Caco-2 (cell line): ENCODE results near the gene CD63. TPM values are rescaled to one million over a fixed set of nuclear protein-coding genes. Genes with fewer than 3 reads are reported as not detected.

ENCODE experiments used
- BruUV-seq: library from RNA; stranded (reverse); fragments of 400-500 nt; replicated peaks from 2 replicates; lab custom pipeline; 2021; lab: Mats Ljungman, UMichigan
- CTCF ChIA-PET: fragments of 300-600 bp; sonication (Branson Sonifier 250); formaldehyde crosslinking; loops from one replicate; lab custom pipeline; 2022; ENCODE audit warnings: antibody characterized with exemption; lab: Charles Lee
- POLR2A ChIA-PET: fragments of 300-600 bp; sonication (Branson Sonifier 250); formaldehyde crosslinking; loops from one replicate; lab custom pipeline; 2022; ENCODE audit warnings: antibody characterized with exemption; lab: Charles Lee
- DNase-seq, 2 experiments: peaks; one replicate each; pipeline versions ENCODE4 v3.0.0 to v3.0.0-alpha.2; 2020 to 2022
- H3K27me3 ChIP-seq: replicated peaks from 2 replicates; pipeline ENCODE4 v1.6.0; 2011; ENCODE audit warnings: low read length; ENCODE audit not compliant: control insufficient read depth, insufficient read depth
- H3K36me3 ChIP-seq: 2 replicates; pipeline ENCODE4 v1.5.1; 2011; ENCODE audit warnings: low read length; ENCODE audit not compliant: control insufficient read depth, insufficient read depth
- H3K4me1 ChIP-seq: fragments of 250-450 bp; sonication (Bioruptor Pico); 2 replicates; pipeline ENCODE4 v1.5.1; 2020; ENCODE audit warnings: mild to moderate bottlenecking
- H3K4me3 ChIP-seq: 2 replicates; pipeline ENCODE4 v1.5.1; 2011; ENCODE audit warnings: low read depth, mild to moderate bottlenecking, control low read depth, low read length
- H3K9me3 ChIP-seq: fragments of 250-450 bp; sonication (Bioruptor Pico); 2 replicates; pipeline ENCODE4 v1.5.1; 2020; ENCODE audit warnings: mild to moderate bottlenecking, moderate library complexity
- H3K27ac Mint-ChIP-seq: one replicate; pipeline ENCODE4 v1.8.0; 2022; ENCODE audit warnings: mixed read lengths; ENCODE audit not compliant: unreplicated experiment
- H3K27me3 Mint-ChIP-seq: one replicate; pipeline ENCODE4 v1.8.0; 2022; ENCODE audit warnings: mixed read lengths; ENCODE audit not compliant: insufficient read depth, unreplicated experiment
- H3K36me3 Mint-ChIP-seq: one replicate; pipeline ENCODE4 v1.8.0; 2022; ENCODE audit warnings: mild to moderate bottlenecking, mixed read lengths; ENCODE audit not compliant: insufficient read depth, unreplicated experiment
- H3K4me1 Mint-ChIP-seq: one replicate; pipeline ENCODE4 v1.8.0; 2022; ENCODE audit warnings: low read depth, mixed read lengths; ENCODE audit not compliant: unreplicated experiment
- H3K4me3 Mint-ChIP-seq: one replicate; pipeline ENCODE4 v1.8.0; 2022; ENCODE audit warnings: mild to moderate bottlenecking, moderate library complexity, mixed read lengths; ENCODE audit not compliant: unreplicated experiment
- H3K9me3 Mint-ChIP-seq: one replicate; pipeline ENCODE4 v1.8.0; 2022; ENCODE audit warnings: mixed read lengths; ENCODE audit not compliant: unreplicated experiment
- intact Hi-C: fragments of 100-400 bp; cut with micrococcal nuclease; formaldehyde crosslinking; loops from one replicate; pipeline ENCODE4 v1.10.0; 2022; ENCODE audit not compliant: unreplicated experiment
- total RNA-seq: library from RNA; stranded (reverse); gene quantifications from 2 replicates; pipeline ENCODE4 v1.2.3, GENCODE V29; 2022
- TF ChIP-seq, protein P1 (sequence below), 2 experiments: fragments of 200-600 bp in 1 of 2; IDR thresholded peaks; 1 replicate in 1 of 2; 2 replicates in 1 of 2; pipeline versions ENCODE4 v1.5.1 to v1.8.0; 2011 to 2022; ENCODE audit warnings: antibody characterized with exemption in 1 of 2, control low read depth in 1 of 2, inconsistent platforms in 1 of 2, low read depth in 1 of 2, low read length in 1 of 2, mild to moderate bottlenecking in 1 of 2, moderate library complexity in 1 of 2; ENCODE audit not compliant: insufficient read depth in 1 of 2, severe bottlenecking in 1 of 2, unreplicated experiment in 1 of 2

Gene CD63
- total RNA-seq, 1 experiment from 2014 or later = 947 TPM

DNA sequence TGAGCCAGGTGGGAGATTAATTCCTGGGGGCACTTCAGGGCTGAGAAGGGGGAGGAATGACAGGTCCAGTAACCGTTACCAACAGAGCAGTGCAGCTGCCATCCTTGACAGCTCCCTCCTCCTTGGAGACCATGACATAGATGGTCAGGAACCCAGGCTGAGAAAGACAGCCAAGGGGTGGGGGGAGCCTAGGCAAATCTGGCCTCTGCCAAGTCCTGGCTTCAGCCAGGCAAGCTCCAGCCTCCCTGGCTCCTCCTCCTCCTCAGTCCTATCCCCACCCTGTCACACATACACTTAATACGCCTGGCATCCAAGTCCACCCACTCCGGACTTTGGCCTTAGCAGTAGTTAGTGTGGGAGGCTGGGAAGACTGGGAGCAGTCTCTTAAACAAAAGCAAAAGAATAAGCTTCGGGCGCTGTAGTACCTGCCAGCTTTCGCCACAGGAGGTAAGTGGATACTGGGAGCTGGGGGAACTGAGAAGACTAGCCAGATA is 8.7 kb downstream of the CD63 start, which contains the start of gene RDH5:
TSS of gene RDH5 (plus strand) at position 323 of the 494 bp plus-strand sequence. CDS start 792 bp downstream, outside the sequence.
- H3K4me3 ChIP-seq = peak within 1 kb of the TSS; percentile 27
- ChIA-PET POLR2A (interaction anchor here (0.6 to 1.7 kb wide), 5 partner anchors 9 to 254 kb away, joined by 3 to 14 read pairs (median 8); partner anchors contain the start of genes CD63, ORMDL2, RAB5B and SARNP), CTCF (interaction anchor here (0.6 to 3.9 kb wide), 7 partner anchors 9 to 286 kb away, joined by 3 to 102 read pairs (median 12); partner anchors contain the start of genes CD63 and ITGA7)

DNA sequence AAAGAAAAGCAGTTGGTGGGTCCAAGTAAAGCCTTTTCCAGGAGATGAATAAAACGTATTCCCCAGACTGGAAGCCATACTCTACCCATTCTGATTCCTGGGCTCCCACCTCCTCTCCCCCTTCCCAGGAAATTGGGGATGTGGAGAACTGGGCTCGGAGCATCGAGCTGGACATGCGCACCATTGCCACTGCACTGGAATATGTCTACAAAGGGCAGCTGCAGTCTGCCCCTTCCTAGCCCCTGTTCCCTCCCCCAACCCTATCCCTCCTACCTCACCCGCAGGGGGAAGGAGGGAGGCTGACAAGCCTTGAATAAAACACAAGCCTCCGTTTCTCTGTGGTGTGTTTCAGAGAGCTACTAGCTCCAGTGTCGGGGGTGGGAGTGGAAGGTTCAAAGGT is 9.4 kb downstream of the CD63 start:
- Histone ChIP-seq H3K36me3 (peaks cover 3% of the 10 kb centered on the region), H3K9me3 (no peaks in the 10 kb centered on the region), H3K27me3 (no peaks in the 10 kb centered on the region), H3K4me1 (peaks cover 47% of the 10 kb centered on the region), H3K4me3 (no peak overlapping the region)
- TF ChIP-seq, protein P1, sequence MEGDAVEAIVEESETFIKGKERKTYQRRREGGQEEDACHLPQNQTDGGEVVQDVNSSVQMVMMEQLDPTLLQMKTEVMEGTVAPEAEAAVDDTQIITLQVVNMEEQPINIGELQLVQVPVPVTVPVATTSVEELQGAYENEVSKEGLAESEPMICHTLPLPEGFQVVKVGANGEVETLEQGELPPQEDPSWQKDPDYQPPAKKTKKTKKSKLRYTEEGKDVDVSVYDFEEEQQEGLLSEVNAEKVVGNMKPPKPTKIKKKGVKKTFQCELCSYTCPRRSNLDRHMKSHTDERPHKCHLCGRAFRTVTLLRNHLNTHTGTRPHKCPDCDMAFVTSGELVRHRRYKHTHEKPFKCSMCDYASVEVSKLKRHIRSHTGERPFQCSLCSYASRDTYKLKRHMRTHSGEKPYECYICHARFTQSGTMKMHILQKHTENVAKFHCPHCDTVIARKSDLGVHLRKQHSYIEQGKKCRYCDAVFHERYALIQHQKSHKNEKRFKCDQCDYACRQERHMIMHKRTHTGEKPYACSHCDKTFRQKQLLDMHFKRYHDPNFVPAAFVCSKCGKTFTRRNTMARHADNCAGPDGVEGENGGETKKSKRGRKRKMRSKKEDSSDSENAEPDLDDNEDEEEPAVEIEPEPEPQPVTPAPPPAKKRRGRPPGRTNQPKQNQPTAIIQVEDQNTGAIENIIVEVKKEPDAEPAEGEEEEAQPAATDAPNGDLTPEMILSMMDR (IDR thresholded peaks at IDR 0.05; ENCODE audit: insufficient read depth in 1 of 2, low read depth in 1 of 2, low read length in 1 of 2, severe bottlenecking in 1 of 2, unreplicated experiment in 1 of 2) = no peak
- ChIA-PET CTCF (interaction anchor here (0.6 to 3.9 kb wide), 5 partner anchors 10 to 287 kb away, joined by 3 to 102 read pairs (median 12); partner anchors contain the start of genes CD63 and ITGA7), POLR2A (interaction anchor here (1.4 to 1.7 kb wide), 3 partner anchors 14 to 98 kb away, joined by 4 to 10 read pairs (median 8); partner anchors contain the start of genes ORMDL2 and SARNP)
- H3K27me3 Mint-ChIP-seq = no peaks in the 10 kb centered on the region
- no peak overlapping the region for H3K27ac Mint-ChIP-seq
- intact Hi-C loops = no loop called here
- peaks cover 38% of the 10 kb centered on the region for H3K36me3 Mint-ChIP-seq
- peaks cover 8% of the 10 kb centered on the region for H3K4me1 Mint-ChIP-seq
- BruUV-seq = no TSS peak
- H3K9me3 Mint-ChIP-seq = no peaks in the 10 kb centered on the region
- no peak overlapping the region for H3K4me3 Mint-ChIP-seq
- DNase-seq = no peak

More for the DNA sequence above, 8.7 kb downstream of the CD63 start, which contains the start of gene RDH5:
- Mint-ChIP-seq H3K27me3 (no peaks in the 10 kb centered on the region), H3K4me1 (peaks cover 8% of the 10 kb centered on the region), H3K27ac (peak within 1 kb of the TSS; percentile 63), H3K9me3 (no peaks in the 10 kb centered on the region), H3K36me3 (peaks cover 45% of the 10 kb centered on the region), H3K4me3 (peak within 1 kb of the TSS; percentile 33)
- peak; percentile 77 to 87 for DNase-seq
- TF ChIP-seq, protein P1 (IDR thresholded peaks at IDR 0.05; ENCODE audit: insufficient read depth in 1 of 2, low read depth in 1 of 2, low read length in 1 of 2, severe bottlenecking in 1 of 2, unreplicated experiment in 1 of 2) = no peak
- intact Hi-C loops = loop anchor here (2.0 kb wide), 2 partner anchors 15 to 61 kb away; no protein-coding TSS in a partner anchor
- H3K4me1 ChIP-seq = peaks cover 47% of the 10 kb centered on the region
- no peaks in the 10 kb centered on the region for H3K27me3 ChIP-seq
- no peaks in the 10 kb centered on the region for H3K9me3 ChIP-seq
- BruUV-seq = no TSS peak
- H3K36me3 ChIP-seq = peaks cover 3% of the 10 kb centered on the region

GRCh38 chr12:55718624-55719275 is 10.1 kb downstream of the CD63 start:
- no TSS peak for BruUV-seq
- H3K27me3 Mint-ChIP-seq = no peaks in the 10 kb centered on the region

More at GRCh38 chr12:55718624-55719275, 10.1 kb downstream of the CD63 start:
- POLR2A ChIA-PET = no interaction called here
- CTCF ChIA-PET = interaction anchor here (3.6 to 3.9 kb wide), 2 partner anchors 19 to 37 kb away, joined by 26 to 102 read pairs; a partner anchor contains a TSS
- intact Hi-C loops = no loop called here
- Histone ChIP-seq H3K4me1 (peaks cover 43% of the 10 kb centered on the region), H3K36me3 (no peaks in the 10 kb centered on the region), H3K4me3 (no peak overlapping the region), H3K27me3 (no peaks in the 10 kb centered on the region), H3K9me3 (no peaks in the 10 kb centered on the region)
- Mint-ChIP-seq H3K4me1 (peaks cover 6% of the 10 kb centered on the region), H3K27ac (no peak overlapping the region), H3K9me3 (no peaks in the 10 kb centered on the region), H3K4me3 (no peak overlapping the region), H3K36me3 (peaks cover 35% of the 10 kb centered on the region)
- DNase-seq = no peak
- TF ChIP-seq, protein P1 (IDR thresholded peaks at IDR 0.05; ENCODE audit: insufficient read depth in 1 of 2, low read depth in 1 of 2, low read length in 1 of 2, severe bottlenecking in 1 of 2, unreplicated experiment in 1 of 2) = no peak
